OCI-LY7 (cell line): Measurements from ENCODE around the gene UGT1A7. TPM values are rescaled to one million over a fixed set of nuclear protein-coding genes. Genes with fewer than 3 reads are reported as not detected.

ENCODE experiments used
- BruUV-seq: library from RNA; stranded (reverse); fragments of 400-500 nt; replicated peaks from 2 replicates; lab custom pipeline; 2021; lab: Mats Ljungman, UMichigan
- CTCF ChIA-PET: fragments of 300-600 bp; sonication (Branson Sonifier 250); formaldehyde crosslinking; loops from one replicate; lab custom pipeline; 2022; ENCODE audit warnings: antibody characterized with exemption; ENCODE audit not compliant: unreplicated experiment; lab: Charles Lee
- POLR2A ChIA-PET: fragments of 300-600 bp; sonication (Branson Sonifier 250); formaldehyde crosslinking; loops from one replicate; lab custom pipeline; 2022; ENCODE audit warnings: antibody characterized with exemption; lab: Charles Lee
- DNase-seq: peaks from one replicate; pipeline ENCODE4 v3.0.0-alpha.2; 2015; ENCODE audit warnings: low spot score
- H2AFZ ChIP-seq: fragments of 200-600 bp; sonication (generic), shearing (Covaris generic); 2 replicates; pipeline ENCODE4 v1.6.1; 2014; ENCODE audit warnings: mild to moderate bottlenecking, antibody characterized with exemption, low read length, moderate library complexity
- H3K27ac ChIP-seq: fragments of 200-600 bp; sonication (generic); 2 replicates; pipeline ENCODE4 v1.5.1; 2014; ENCODE audit warnings: mixed run types, low read depth, mild to moderate bottlenecking, moderate library complexity, low read length, inconsistent platforms; ENCODE audit not compliant: poor library complexity, severe bottlenecking
- H3K36me3 ChIP-seq: fragments of 200-600 bp; sonication (generic); 2 replicates; pipeline ENCODE4 v1.6.1; 2014; ENCODE audit warnings: mild to moderate bottlenecking, antibody characterized with exemption, low read length, moderate library complexity, mixed read lengths; ENCODE audit not compliant: insufficient read depth
- H3K4me1 ChIP-seq: fragments of 200-600 bp; sonication (generic); 2 replicates; pipeline ENCODE4 v1.5.1; 2014; ENCODE audit warnings: mild to moderate bottlenecking, low read length; ENCODE audit not compliant: insufficient read depth, poor library complexity, severe bottlenecking
- H3K4me2 ChIP-seq: fragments of 200-600 bp; sonication (generic); 2 replicates; pipeline ENCODE4 v1.6.1; 2014; ENCODE audit warnings: mild to moderate bottlenecking, low read length
- H3K4me3 ChIP-seq: fragments of 200-600 bp; sonication (generic); 2 replicates; pipeline ENCODE4 v1.5.1; 2014; ENCODE audit warnings: mild to moderate bottlenecking, low read depth, low read length; ENCODE audit not compliant: poor library complexity, severe bottlenecking
- H3K79me2 ChIP-seq: fragments of 200-600 bp; sonication (generic); 2 replicates; pipeline ENCODE4 v1.6.1; 2016; ENCODE audit warnings: low read depth, mild to moderate bottlenecking, low read length, moderate library complexity, mixed read lengths; ENCODE audit not compliant: insufficient read depth
- H3K9me2 ChIP-seq: fragments of 200-600 bp; sonication (generic); 2 replicates; pipeline ENCODE4 v1.6.1; 2016; ENCODE audit warnings: mild to moderate bottlenecking, low read length, mixed read lengths; ENCODE audit not compliant: insufficient read depth
- H3K9me3 ChIP-seq: fragments of 200-600 bp; sonication (generic); 2 replicates; pipeline ENCODE4 v1.6.1; 2014; ENCODE audit warnings: mild to moderate bottlenecking, mixed run types, low read length, mixed read lengths
- H4K20me1 ChIP-seq: fragments of 200-600 bp; sonication (generic); 2 replicates; pipeline ENCODE4 v1.6.1; 2014; ENCODE audit warnings: mild to moderate bottlenecking, antibody characterized with exemption, low read length, moderate library complexity, mixed read lengths; ENCODE audit not compliant: insufficient read depth
- EZH2phosphoT487 ChIP-seq: fragments of 200-600 bp; sonication (generic); IDR thresholded peaks from 2 replicates; pipeline ENCODE4 v1.6.1; 2018; ENCODE audit warnings: low read depth, borderline replicate concordance, mild to moderate bottlenecking, mixed run types, antibody characterized with exemption, low read length, moderate library complexity, mixed read lengths
- intact Hi-C: fragments of 100-400 bp; cut with micrococcal nuclease; formaldehyde crosslinking; loops from one replicate; pipeline ENCODE4 v1.10.0; 2022; ENCODE audit not compliant: unreplicated experiment
- total RNA-seq, 2 experiments: library from RNA; depleted of rRNA in 1 of 2; stranded (reverse); fragments of >200 nt in 1 of 2; shearing (Covaris generic) in 1 of 2; gene quantifications; 2 replicates each; pipeline ENCODE4 v1.2.3, GENCODE V29; 2014 to 2022
- TF ChIP-seq, protein P1 (sequence below): fragments of 200-600 bp; sonication (generic); conservative IDR thresholded peaks from 2 replicates; pipeline ENCODE4 v1.5.1; 2014; ENCODE audit warnings: mild to moderate bottlenecking, antibody characterized with exemption, low read length, moderate library complexity, mixed read lengths

The UGT1A7 gene
- total RNA-seq, 2 experiments from 2014 or later = not detected

DNA sequence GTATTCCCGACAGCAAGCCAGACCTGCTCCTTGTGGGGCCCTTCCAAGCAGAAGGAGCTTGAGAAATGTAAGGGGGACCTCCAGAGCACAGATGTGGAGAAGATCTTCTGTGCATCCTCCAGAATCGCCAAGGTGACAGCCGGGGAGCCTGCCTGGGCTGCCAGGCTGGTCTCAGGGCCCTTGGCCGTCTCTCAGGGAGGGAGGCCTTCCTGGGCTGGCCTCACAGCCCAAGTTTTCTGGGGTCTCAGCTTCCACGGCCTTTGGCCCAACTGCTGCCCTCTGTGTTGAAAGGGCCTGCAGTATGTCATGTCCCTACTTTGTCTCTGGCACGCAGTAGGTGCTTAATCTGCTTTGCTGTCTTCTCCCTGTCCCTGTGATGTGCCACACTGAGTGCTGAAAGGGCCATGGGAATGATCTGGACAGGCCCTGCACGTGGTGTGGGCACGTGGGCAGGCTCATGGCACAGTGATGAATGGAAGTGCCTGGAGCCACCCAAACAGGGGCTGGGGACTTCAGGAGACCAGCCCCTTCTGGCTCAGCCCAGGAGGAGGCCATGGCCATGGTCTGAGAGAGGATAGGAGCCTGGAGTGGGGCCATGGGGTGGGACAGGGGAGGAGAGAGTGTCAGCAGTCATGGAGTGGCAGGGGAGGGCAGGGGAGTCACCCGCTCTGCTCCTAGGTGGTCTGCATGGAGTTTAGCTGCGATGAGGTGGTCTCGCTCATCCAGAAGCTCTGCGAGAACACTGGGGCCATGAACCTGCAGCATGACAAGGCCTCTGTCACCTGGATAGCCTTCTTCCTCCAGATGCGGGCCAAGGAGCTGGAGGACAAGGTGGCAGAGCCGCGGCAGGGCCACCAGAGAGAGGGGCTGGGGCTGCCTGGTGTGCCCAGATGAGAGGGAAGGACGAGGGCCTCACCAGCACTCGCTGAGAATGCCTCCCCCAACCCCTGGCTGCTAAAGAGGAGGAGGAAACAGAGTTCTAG is 137.2 kb downstream of the UGT1A7 start:
- Histone ChIP-seq H2AFZ (no peak overlapping the region), H3K4me3 (no peak overlapping the region), H3K27ac (no peak overlapping the region), H4K20me1 (no peaks in the 10 kb centered on the region), H3K4me2 (no peak overlapping the region), H3K9me3 (no peaks in the 10 kb centered on the region), H3K9me2 (no peaks in the 10 kb centered on the region), H3K36me3 (no peaks in the 10 kb centered on the region), H3K79me2 (no peaks in the 10 kb centered on the region), H3K4me1 (no peaks in the 10 kb centered on the region)
- DNase-seq = no peak
- intact Hi-C loops = no loop called here
- CTCF ChIA-PET = no interaction called here
- POLR2A ChIA-PET = no interaction called here
- no TSS peak for BruUV-seq
- no peak for TF ChIP-seq EZH2phosphoT487
- TF ChIP-seq, protein P1, sequence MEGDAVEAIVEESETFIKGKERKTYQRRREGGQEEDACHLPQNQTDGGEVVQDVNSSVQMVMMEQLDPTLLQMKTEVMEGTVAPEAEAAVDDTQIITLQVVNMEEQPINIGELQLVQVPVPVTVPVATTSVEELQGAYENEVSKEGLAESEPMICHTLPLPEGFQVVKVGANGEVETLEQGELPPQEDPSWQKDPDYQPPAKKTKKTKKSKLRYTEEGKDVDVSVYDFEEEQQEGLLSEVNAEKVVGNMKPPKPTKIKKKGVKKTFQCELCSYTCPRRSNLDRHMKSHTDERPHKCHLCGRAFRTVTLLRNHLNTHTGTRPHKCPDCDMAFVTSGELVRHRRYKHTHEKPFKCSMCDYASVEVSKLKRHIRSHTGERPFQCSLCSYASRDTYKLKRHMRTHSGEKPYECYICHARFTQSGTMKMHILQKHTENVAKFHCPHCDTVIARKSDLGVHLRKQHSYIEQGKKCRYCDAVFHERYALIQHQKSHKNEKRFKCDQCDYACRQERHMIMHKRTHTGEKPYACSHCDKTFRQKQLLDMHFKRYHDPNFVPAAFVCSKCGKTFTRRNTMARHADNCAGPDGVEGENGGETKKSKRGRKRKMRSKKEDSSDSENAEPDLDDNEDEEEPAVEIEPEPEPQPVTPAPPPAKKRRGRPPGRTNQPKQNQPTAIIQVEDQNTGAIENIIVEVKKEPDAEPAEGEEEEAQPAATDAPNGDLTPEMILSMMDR = no peak

DNA sequence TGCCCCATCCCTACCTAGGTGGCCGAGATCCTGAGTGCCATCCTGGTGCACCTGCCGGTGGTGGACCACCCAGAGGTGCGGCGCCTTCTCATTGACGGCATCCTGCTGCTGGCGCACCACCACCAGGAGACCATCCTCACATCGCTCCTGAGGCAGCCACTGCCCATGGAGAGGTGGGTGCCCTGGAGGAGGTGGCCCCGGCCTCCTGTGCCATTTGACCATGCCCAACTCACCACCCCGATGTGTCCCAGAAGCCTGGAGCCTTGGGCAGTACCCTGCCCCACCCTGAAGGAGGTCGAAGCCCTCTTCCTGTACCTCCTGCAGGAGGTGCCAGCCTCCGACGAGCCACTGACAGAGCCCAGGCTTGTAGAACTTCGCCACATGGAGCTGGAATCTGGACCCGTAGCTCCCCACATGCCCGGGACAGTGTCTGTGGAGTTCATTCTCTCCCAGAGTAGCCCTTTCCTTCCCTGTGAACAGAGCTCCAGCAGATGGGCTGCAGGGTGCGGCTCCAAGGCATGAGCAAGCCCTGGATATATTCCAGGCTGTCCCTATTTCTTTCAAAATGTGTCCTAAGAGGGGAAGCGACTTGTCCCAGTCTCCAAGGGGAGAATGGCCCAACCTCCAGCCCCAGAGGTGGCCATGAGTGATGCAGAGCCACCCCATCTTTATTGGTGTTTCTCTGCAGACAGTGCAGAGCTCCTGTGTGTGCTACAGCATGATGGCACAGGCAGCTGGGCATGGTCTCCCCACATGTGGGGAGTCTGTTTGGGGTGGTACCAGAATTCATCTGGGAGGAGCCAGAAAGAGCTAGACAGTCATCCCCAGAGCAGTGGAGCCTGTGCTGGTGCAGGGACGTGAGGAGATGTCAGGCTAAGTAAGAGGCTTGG is 138.4 kb downstream of the UGT1A7 start:
- TF ChIP-seq, protein P1 = no peak
- no peak for TF ChIP-seq EZH2phosphoT487
- intact Hi-C loops = no loop called here
- Histone ChIP-seq H3K4me2 (no peak overlapping the region), H3K9me2 (no peaks in the 10 kb centered on the region), H3K36me3 (no peaks in the 10 kb centered on the region), H2AFZ (no peak overlapping the region), H3K27ac (no peak overlapping the region), H3K4me1 (no peaks in the 10 kb centered on the region), H3K9me3 (no peaks in the 10 kb centered on the region), H3K4me3 (no peak overlapping the region), H3K79me2 (no peaks in the 10 kb centered on the region), H4K20me1 (no peaks in the 10 kb centered on the region)
- CTCF ChIA-PET = interaction anchor here (0.5 kb wide), 1 partner anchor 38 kb away, joined by 3 read pairs; no protein-coding TSS in a partner anchor
- no peak for DNase-seq
- BruUV-seq = no TSS peak
- POLR2A ChIA-PET = interaction anchor here (0.6 kb wide), 1 partner anchor 50 kb away, joined by 4 read pairs; no protein-coding TSS in a partner anchor
